IPS-NIHi11 (cell line): Measurements from ENCODE around the gene ZMIZ1.

Experiments
- DNase-seq: peaks from one replicate; pipeline ENCODE4 v3.0.0; 2012; ENCODE audit warnings: mixed read lengths, low spot score

The ZMIZ1 gene

GRCh38 chr10:79342811-79343561 is 274.2 kb downstream of the ZMIZ1 start:
- no peak for DNase-seq

- DNase-seq: no peak
Observed at GRCh38 chr10:79344502-79345195, 275.9 kb downstream of the ZMIZ1 start.

GRCh38 chr10:79345241-79346011 is 276.7 kb downstream of the ZMIZ1 start:
- DNase-seq: no peak

- no peak for DNase-seq
Observed at GRCh38 chr10:79346012-79346340, 277.2 kb downstream of the ZMIZ1 start.

- DNase-seq: peak; percentile 63
Observed at GRCh38 chr10:79346388-79347225, 277.8 kb downstream of the ZMIZ1 start.

GRCh38 chr10:79347226-79347893 is 278.6 kb downstream of the ZMIZ1 start, which contains the start of gene PPIF:
Gene PPIF (plus strand): TSS chr10:79347469. CDS start chr10:79347549, 80 bp downstream.
- peak; percentile 96 for DNase-seq

GRCh38 chr10:79347894-79348639 is 279.3 kb downstream of the ZMIZ1 start:
- DNase-seq: peak; percentile 73

- no peak for DNase-seq
Observed at GRCh38 chr10:79348640-79348988, 279.8 kb downstream of the ZMIZ1 start.

GRCh38 chr10:79349072-79349491 is 280.3 kb downstream of the ZMIZ1 start:
- DNase-seq: no peak

GRCh38 chr10:79349766-79350406 is 281.1 kb downstream of the ZMIZ1 start:
- DNase-seq: no peak

GRCh38 chr10:79350407-79351154 is 281.8 kb downstream of the ZMIZ1 start:
- no peak for DNase-seq

- no peak for DNase-seq
Observed at GRCh38 chr10:79351332-79351731, 282.6 kb downstream of the ZMIZ1 start.

GRCh38 chr10:79352035-79352877 is 283.5 kb downstream of the ZMIZ1 start:
- DNase-seq: no peak

GRCh38 chr10:79353000-79353406 is 284.2 kb downstream of the ZMIZ1 start:
- DNase-seq: no peak

- DNase-seq: no peak
Observed at GRCh38 chr10:79353726-79354125, 285.0 kb downstream of the ZMIZ1 start.

GRCh38 chr10:79354141-79354540 is 285.4 kb downstream of the ZMIZ1 start:
- DNase-seq: no peak

- no peak for DNase-seq
Observed at GRCh38 chr10:79354615-79355014, 285.8 kb downstream of the ZMIZ1 start.

GRCh38 chr10:79355420-79356017 is 286.8 kb downstream of the ZMIZ1 start:
- DNase-seq: no peak
